ENCODE measurements around the gene ISG15.

The ISG15 gene

DNA sequence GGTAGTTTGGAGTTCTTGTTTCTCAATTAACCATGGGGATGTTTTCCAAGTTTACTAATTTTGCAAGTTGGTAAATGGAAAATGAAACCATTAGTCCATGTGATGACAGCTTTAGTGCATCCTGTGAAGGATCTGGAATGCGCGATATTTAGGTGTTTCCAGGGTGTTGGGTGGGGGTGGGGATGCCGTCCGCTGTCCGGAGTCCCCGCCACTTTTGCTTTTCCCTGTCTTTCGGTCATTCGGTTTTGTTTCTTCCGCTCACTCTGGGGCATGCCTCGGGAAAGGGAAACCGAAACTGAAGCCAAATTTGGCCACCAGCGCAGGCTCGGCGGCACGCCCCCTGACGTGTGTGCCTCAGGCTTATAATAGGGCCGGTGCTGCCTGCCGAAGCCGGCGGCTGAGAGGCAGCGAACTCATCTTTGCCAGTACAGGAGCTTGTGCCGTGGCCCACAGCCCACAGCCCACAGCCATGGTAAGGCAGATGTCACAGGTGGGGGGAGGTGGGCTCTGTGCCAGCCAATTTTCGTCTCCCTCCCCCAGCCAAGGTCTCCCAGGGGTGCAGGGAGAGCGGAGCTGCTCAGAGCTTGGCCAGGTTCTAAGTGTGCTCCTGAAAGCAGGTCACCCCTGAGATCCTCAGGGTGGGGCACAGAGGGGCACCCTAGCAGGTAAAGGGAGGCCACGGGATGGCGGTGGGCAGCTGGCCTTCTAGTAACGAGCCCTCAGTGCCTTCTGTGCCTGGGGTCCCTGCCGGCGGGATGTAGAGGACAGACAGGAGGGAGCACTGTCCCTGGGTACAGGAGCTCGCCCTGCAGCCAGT, at the start of gene ISG15:
TSS of gene ISG15 (plus strand) at position 393 of the 817 bp plus-strand sequence. CDS start at position 470, 77 bp downstream.
- Histone ChIP-seq H3K4me1 (ENCODE audit: control insufficient read depth, insufficient read depth, low read length) (peaks cover 17% of the 10 kb centered on the region), H3K4me3 (ENCODE audit: low read length) (peak within 1 kb of the TSS; percentile 70), H3K36me3 (ENCODE audit: control insufficient read depth, insufficient read depth, low read length) (no peaks in the 10 kb centered on the region), H3K9ac (ENCODE audit: low read length) (peak within 1 kb of the TSS; percentile 75), H3K27me3 (ENCODE audit: control insufficient read depth, insufficient read depth, low read length) (no peaks in the 10 kb centered on the region), H3K9me3 (ENCODE audit: control insufficient read depth, low read length) (no peaks in the 10 kb centered on the region)

DNA sequence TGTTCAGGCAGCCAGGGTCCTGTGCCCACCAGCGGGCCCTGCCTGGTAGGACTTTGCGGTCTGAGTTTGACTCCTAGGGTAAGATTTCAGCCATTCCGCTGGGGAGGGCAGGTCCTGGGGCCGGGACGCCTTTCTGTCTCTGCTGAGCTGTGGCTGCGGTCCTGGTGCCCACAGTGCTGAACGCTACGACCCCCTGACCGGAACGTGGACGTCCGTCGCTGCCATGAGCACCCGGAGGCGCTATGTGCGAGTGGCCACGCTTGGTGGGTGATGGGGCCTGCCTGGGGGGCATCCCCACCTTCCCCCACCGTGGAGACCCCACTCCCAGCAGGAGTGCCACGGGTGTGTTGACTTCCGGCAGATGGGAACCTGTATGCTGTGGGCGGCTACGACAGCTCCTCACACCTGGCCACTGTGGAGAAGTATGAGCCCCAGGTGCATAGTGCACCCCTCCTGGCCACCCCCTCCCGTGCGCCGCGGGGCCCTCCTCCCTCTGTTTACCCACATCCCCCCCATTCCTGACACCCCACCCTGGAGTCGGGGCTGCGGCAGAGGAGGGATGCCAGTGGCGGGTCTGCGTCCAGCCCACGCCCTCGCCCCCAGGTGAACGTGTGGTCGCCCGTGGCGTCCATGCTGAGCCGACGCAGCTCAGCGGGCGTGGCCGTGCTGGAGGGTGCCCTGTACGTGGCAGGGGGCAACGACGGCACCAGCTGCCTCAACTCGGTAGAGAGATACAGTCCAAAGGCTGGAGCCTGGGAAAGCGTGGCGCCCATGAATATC, 49.4 kb upstream of the ISG15 start:
- H3K4me3 ChIP-seq (ENCODE audit: low read length), result no peak overlapping the region
- H3K36me3 ChIP-seq (ENCODE audit: control insufficient read depth, insufficient read depth, low read length), result no peaks in the 10 kb centered on the region
- H3K9me3 ChIP-seq (ENCODE audit: control insufficient read depth, low read length), result no peaks in the 10 kb centered on the region
- peaks cover 6% of the 10 kb centered on the region for H3K27me3 ChIP-seq (ENCODE audit: control insufficient read depth, insufficient read depth, low read length)
- H3K9ac ChIP-seq (ENCODE audit: low read length), result no peak overlapping the region
- H3K4me1 ChIP-seq (ENCODE audit: control insufficient read depth, insufficient read depth, low read length), result peaks cover 30% of the 10 kb centered on the region

DNA sequence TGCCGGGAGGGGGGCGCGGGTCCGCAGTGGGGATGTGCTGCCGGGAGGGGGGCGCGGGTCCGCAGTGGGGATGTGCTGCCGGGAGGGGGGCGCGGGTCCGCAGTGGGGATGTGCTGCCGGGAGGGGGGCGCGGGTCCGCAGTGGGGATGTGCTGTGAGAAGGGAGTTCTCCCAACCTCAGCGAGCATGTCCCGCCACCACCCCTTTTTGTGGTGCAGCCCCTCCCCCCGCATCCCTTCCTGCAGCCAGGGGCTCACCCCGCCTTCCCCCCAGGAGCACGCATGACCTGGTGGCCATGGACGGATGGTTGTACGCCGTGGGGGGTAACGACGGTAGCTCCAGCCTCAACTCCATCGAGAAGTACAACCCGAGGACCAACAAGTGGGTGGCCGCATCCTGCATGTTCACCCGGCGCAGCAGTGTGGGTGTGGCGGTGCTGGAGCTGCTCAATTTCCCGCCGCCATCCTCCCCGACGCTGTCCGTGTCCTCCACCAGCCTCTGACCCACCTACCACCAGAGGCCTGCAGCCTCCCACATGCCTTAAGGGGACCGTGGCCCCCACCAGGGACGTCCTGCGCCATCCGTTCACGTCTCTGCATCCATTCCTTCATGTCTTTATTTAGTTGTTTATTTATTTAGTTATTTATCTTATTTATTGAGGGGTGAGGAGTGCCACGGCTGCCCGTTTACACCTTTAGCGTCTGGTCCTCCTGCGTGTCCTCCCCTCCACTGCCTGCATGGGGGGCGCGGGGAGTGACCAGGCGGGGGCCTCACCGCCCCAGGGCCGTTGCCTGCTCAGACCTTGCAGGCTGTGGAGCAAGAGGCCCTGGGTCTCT, 48.4 kb upstream of the ISG15 start:
- Histone ChIP-seq H3K9me3 (ENCODE audit: control insufficient read depth, low read length) (no peaks in the 10 kb centered on the region), H3K4me1 (ENCODE audit: control insufficient read depth, insufficient read depth, low read length) (peaks cover 30% of the 10 kb centered on the region), H3K36me3 (ENCODE audit: control insufficient read depth, insufficient read depth, low read length) (no peaks in the 10 kb centered on the region), H3K4me3 (ENCODE audit: low read length) (no peak overlapping the region), H3K9ac (ENCODE audit: low read length) (no peak overlapping the region), H3K27me3 (ENCODE audit: control insufficient read depth, insufficient read depth, low read length) (peaks cover 6% of the 10 kb centered on the region)

DNA sequence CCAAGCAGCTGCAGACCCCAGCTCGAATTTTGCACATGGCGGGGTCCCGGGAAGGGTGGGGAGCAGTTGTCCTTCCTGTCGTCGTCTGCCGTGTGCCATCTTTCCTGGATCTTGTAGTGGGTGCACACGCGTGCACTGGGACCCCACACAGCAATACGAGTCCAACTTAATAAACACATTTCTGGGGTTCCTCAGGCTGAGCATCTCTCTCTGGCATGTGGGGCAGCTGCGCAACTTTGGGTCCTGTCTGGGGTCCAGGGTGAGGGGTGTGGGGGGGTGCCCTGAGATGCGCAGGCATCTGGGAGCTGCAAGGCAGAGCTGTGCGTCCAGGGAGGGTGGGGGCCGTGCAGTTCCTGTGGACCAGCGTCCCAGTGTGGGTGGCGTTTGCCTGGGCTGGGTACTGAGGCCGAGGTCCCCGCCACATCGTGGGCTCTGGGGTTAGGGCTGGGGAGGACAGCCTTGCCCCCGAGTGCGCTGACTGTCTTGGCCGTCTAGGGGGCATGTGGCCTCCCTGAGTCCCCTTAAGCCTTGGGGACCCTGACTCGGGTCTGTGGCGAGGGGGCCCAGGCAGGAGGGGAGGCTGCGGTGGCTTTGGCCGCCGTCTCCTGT, 47.7 kb upstream of the ISG15 start:
- peak overlapping the region; percentile 49 for H3K9ac ChIP-seq (ENCODE audit: low read length)

DNA sequence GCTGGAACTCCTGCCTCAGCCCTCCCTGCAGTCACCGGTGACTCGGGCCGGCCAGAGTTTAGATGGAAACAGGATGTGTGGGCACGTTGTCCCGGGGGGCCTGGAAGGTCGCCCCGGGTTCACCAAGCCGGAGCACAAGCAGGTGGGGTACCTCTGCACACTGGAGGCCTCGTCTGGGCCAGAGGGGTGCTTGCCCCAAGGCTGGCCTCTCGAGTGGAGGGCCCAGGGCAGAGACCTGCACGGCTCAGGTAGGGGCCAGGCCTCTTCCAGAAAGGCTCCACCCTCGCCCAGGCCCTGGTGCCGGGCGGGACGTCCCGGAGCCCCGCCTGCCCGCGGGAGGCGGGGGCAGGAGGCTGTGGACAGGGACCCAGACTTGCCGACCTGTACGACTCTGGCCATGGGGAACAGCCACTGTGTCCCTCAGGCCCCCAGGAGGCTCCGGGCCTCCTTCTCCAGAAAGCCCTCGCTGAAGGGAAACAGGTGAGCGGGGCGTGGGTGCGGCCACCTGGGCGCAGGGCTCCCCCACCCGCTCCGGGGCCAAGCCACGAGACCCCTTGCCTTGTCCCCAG, 47.1 kb upstream of the ISG15 start, which contains the start of gene PLEKHN1:
TSS of gene PLEKHN1 (plus strand) at position 348 of the 569 bp plus-strand sequence. CDS start at position 398, 50 bp downstream.
- H3K9me3 ChIP-seq (ENCODE audit: control insufficient read depth, low read length), result no peaks in the 10 kb centered on the region
- H3K9ac ChIP-seq (ENCODE audit: low read length), result peak within 1 kb of the TSS; percentile 49
- H3K4me3 ChIP-seq (ENCODE audit: low read length), result peak within 1 kb of the TSS; percentile 46
- H3K36me3 ChIP-seq (ENCODE audit: control insufficient read depth, insufficient read depth, low read length), result no peaks in the 10 kb centered on the region
- H3K4me1 ChIP-seq (ENCODE audit: control insufficient read depth, insufficient read depth, low read length), result peaks cover 26% of the 10 kb centered on the region
- peaks cover 16% of the 10 kb centered on the region for H3K27me3 ChIP-seq (ENCODE audit: control insufficient read depth, insufficient read depth, low read length)

More for the DNA sequence above, 47.7 kb upstream of the ISG15 start:
- Histone ChIP-seq H3K36me3 (ENCODE audit: control insufficient read depth, insufficient read depth, low read length) (no peaks in the 10 kb centered on the region), H3K4me1 (ENCODE audit: control insufficient read depth, insufficient read depth, low read length) (peaks cover 27% of the 10 kb centered on the region), H3K4me3 (ENCODE audit: low read length) (no peak overlapping the region), H3K9me3 (ENCODE audit: control insufficient read depth, low read length) (no peaks in the 10 kb centered on the region), H3K27me3 (ENCODE audit: control insufficient read depth, insufficient read depth, low read length) (peaks cover 13% of the 10 kb centered on the region)

DNA sequence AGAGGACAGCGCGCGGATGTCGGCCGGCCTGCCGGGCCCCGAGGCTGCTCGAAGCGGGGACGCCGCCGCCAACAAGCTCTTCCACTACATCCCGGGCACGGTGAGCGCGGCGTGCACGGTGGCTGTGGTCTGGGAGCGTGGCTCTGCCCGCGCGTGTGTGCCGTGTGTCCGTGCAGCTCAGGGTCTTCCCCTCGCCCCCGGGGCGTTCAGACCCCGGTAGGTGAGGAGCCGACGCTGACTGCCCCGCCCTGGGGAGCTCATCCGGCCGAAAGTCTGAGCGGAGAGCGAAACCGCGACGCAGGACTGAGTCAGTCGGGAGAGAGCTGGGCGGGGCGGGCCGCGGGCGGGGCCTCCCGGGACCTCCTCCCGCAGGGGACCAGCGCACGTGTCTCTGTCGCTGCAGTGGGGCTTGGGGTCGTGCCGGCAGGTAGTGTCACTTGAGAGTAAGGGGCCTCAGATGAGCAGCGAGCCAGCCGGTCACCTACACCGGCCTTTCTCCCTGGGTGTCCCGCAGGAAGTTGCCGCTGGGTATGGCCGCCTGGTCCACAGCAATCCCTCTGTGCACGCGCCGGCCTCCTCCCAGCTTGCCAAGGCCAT, 46.5 kb upstream of the ISG15 start:
- peak overlapping the region; percentile 49 for H3K9ac ChIP-seq (ENCODE audit: low read length)
- peaks cover 23% of the 10 kb centered on the region for H3K4me1 ChIP-seq (ENCODE audit: control insufficient read depth, insufficient read depth, low read length)
- H3K27me3 ChIP-seq (ENCODE audit: control insufficient read depth, insufficient read depth, low read length), result peaks cover 16% of the 10 kb centered on the region
- H3K9me3 ChIP-seq (ENCODE audit: control insufficient read depth, low read length), result no peaks in the 10 kb centered on the region
- no peaks in the 10 kb centered on the region for H3K36me3 ChIP-seq (ENCODE audit: control insufficient read depth, insufficient read depth, low read length)
- peak overlapping the region; percentile 46 for H3K4me3 ChIP-seq (ENCODE audit: low read length)

DNA sequence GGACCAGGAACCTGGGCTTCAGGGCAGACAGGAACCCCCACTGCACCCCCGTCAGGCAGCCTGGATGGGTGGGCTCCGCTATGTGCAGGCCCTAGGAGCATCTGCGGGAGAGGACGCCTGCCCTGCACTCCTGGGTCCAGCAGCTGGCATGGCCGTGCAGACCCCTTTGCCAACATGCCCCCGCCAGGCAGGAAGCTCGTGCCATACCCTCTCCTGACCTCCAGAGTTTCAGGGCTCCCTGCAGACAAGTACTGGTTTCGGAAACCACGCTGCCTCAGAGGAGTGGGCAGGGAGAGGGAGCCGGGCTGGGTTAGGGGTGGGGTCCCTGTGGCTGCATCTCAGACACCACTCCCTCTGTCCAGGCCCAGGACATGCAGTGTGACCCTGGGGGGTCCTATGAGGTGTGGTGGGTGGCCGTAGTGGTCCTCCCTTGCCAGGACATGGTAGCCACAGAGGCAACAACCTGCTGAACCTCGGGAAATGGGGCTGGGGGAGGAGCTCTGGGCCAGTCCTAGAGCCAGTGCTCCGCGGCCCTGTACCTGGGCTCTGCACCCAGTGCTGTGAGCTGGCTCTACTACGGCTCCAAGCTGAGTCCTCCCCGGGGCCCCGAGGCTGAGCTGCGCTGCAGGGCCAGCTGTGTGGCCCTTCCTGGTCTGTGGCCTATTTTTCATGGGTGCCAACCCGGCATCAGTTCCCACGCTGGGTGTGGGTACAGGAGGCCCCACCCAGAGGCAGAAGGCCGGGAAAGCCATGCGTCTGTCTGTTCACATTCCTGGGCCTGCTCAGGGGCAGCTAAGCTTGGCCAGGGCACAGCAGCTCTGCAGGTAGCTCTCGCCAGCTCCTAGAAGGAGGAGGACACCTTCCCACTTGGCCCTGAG, 45.6 kb upstream of the ISG15 start:
- peaks cover 23% of the 10 kb centered on the region for H3K4me1 ChIP-seq (ENCODE audit: control insufficient read depth, insufficient read depth, low read length)
- H3K4me3 ChIP-seq (ENCODE audit: low read length), result no peak overlapping the region

DNA sequence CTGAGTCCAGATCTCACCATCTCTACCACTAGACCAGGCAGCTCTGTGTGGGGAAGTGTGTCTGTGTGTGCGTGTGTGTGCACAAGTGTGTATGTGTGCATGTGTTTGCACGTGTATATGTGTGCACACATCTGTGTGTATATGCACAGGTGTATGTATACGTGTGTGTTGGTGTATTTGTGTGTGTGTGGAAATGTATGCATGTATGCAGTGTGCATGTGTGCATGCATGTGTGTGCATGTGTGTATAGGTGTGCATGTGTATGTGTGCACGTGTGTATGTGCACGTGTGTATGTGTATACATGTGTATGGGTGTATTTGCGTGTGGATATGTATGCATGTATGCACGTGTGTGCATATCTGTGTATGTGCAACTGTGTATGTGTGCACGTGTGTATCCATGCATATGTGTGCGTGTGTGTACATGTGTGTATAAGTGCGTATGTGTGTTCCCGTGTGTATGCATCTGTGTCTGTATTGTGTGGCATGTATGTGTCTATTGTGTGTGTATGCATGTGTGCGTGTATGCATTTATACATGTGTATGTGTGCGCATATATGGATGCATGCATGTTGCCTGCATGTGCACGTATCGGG, 43.9 kb upstream of the ISG15 start:
- peaks cover 16% of the 10 kb centered on the region for H3K27me3 ChIP-seq (ENCODE audit: control insufficient read depth, insufficient read depth, low read length)

More for the DNA sequence above, 45.6 kb upstream of the ISG15 start:
- no peaks in the 10 kb centered on the region for H3K36me3 ChIP-seq (ENCODE audit: control insufficient read depth, insufficient read depth, low read length)
- no peaks in the 10 kb centered on the region for H3K9me3 ChIP-seq (ENCODE audit: control insufficient read depth, low read length)
- peaks cover 16% of the 10 kb centered on the region for H3K27me3 ChIP-seq (ENCODE audit: control insufficient read depth, insufficient read depth, low read length)
- no peak overlapping the region for H3K9ac ChIP-seq (ENCODE audit: low read length)

DNA sequence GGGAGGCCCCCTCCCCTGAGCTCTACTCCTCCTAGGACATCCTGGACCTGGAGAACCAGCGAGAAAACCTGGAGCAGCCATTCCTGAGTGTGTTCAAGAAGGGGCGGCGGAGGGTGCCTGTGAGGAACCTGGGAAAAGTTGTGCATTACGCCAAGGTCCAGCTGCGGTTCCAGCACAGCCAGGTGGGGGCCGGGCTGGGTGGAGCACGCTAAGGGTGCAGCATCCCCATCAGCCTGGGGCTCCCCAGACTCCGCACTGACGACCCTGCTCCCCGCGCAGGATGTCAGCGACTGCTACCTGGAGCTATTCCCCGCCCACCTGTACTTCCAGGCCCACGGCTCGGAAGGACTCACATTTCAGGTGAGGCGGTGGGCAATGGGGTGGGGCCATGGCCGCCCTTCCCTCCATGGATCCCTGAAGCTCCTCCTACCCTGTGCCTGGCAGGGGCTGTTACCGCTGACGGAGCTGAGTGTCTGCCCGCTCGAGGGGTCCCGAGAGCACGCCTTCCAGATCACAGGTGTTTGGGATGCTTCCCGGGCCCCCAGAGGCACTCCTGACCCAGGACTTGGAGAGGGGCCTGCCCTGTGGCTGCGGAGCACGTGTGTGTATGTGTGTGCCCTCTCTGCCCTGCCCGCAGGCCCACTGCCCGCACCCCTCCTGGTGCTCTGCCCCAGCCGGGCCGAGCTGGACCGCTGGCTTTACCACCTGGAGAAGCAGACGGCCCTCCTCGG, 42.9 kb upstream of the ISG15 start:
- no peaks in the 10 kb centered on the region for H3K36me3 ChIP-seq (ENCODE audit: control insufficient read depth, insufficient read depth, low read length)
- no peak overlapping the region for H3K9ac ChIP-seq (ENCODE audit: low read length)
- H3K27me3 ChIP-seq (ENCODE audit: control insufficient read depth, insufficient read depth, low read length), result peaks cover 20% of the 10 kb centered on the region
- H3K9me3 ChIP-seq (ENCODE audit: control insufficient read depth, low read length), result no peaks in the 10 kb centered on the region
- no peak overlapping the region for H3K4me3 ChIP-seq (ENCODE audit: low read length)
- peaks cover 23% of the 10 kb centered on the region for H3K4me1 ChIP-seq (ENCODE audit: control insufficient read depth, insufficient read depth, low read length)

More for the DNA sequence above, 43.9 kb upstream of the ISG15 start:
- no peak overlapping the region for H3K4me3 ChIP-seq (ENCODE audit: low read length)
- peaks cover 23% of the 10 kb centered on the region for H3K4me1 ChIP-seq (ENCODE audit: control insufficient read depth, insufficient read depth, low read length)
- no peak overlapping the region for H3K9ac ChIP-seq (ENCODE audit: low read length)
- no peaks in the 10 kb centered on the region for H3K9me3 ChIP-seq (ENCODE audit: control insufficient read depth, low read length)
- no peaks in the 10 kb centered on the region for H3K36me3 ChIP-seq (ENCODE audit: control insufficient read depth, insufficient read depth, low read length)
